ENCODE measurements around the gene WDR33. TPM values are rescaled to one million over a fixed set of nuclear protein-coding genes. Genes with fewer than 3 reads are reported as not detected.

WDR33 gene
- total and polyA plus RNA-seq, 9 of the 15 experiments (the other 6 are each of a cell fraction or from before 2014, with no cell fraction given) = 24.2 to 57.4 (median 38.4) TPM

GRCh38 chr2:127685410-127686080 is 125.4 kb downstream of the WDR33 start (continued):
- TF ChIP-seq BRD4 (IDR thresholded peaks at IDR 0.05) = no peak

DNA sequence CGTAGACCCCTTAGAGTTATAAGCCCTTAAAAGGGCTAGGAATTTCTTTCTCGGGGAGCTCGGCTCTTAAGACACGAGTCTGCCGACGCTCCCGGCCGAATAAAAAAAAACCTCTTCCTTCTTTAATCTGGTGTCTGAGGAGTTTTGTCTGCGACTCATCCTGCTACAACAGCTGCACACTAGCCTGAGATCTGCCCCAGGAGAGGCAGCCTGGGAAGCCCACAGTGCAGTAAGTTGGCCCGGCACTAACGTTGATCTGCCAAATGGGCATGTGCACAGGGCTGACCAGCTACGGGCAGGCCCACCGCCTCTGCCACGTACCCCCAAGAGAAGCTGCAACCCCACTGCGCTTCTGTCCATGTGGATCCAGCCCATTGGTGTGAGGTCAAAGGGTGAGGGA is 127.2 kb downstream of the WDR33 start:
- ChIA-PET CTCF (ENCODE audit: low intra/inter-chr PET ratio) (no interaction called here), POLR2A (no interaction called here)
- ATAC-seq = no peak
- Histone ChIP-seq H3K9ac (ENCODE audit: insufficient read depth in 1 of 2, low read depth in 2 of 2, low read length in 2 of 2) (peak overlapping the region in 1 of 2 experiments; percentile 85; a peak in 2 of 4 replicates), H3K79me2 (ENCODE audit: control insufficient read depth, insufficient read depth, low read length) (no peaks in the 10 kb centered on the region), H3K4me1 (replicated peaks in 1 of 2; ENCODE audit: control insufficient read depth in 2 of 2, insufficient read depth in 2 of 2, low read length in 2 of 2) (peaks cover 0 to 11% of the 10 kb centered on the region in 2 experiments; a peak in 3 of 5 replicates), H3K27me3 (ENCODE audit: control insufficient read depth in 2 of 2, insufficient read depth in 2 of 2, low read length in 2 of 2) (peaks cover 20 to 45% of the 10 kb centered on the region in 2 experiments), H3K4me2 (ENCODE audit: insufficient read depth, low read length) (no peak overlapping the region), H3K9me1 (ENCODE audit: control insufficient read depth, insufficient read depth, low read length) (no peaks in the 10 kb centered on the region), H3K27ac (ENCODE audit: extremely low read depth, low read depth, low read length) (no peak overlapping the region), H4K20me1 (replicated peaks; ENCODE audit: control insufficient read depth, insufficient read depth, low read length) (no peaks in the 10 kb centered on the region), H3K36me3 (ENCODE audit: control insufficient read depth, insufficient read depth, low read length) (no peaks in the 10 kb centered on the region), H3K4me3 (no peak overlapping the region), H2AFZ (ENCODE audit: low read depth, low read length) (peak overlapping the region; percentile 63; the same call in 1 of the 2 replicates), H3K9me3 (replicated peaks; ENCODE audit: control insufficient read depth, insufficient read depth, low read depth, low read length) (peaks cover 4% of the 10 kb centered on the region; the same call in 1 of the 2 replicates)
- FAIRE-seq = peak; percentile 46
- peak in 1 of 4 experiments; percentile 5 for DNase-seq (ENCODE audit: extremely low read depth in 1 of 4, low spot score in 3 of 4)
- BruUV-seq (replicated peaks) = no TSS peak
- intact Hi-C loops (cut with micrococcal nuclease) (no loop called here), in situ Hi-C loops (cut with MboI) (no loop called here)
- 13% methylated on average over 15 of the region's 15 CpGs for WGBS (ENCODE audit: insufficient coverage, low coverage, missing lambda C conversion rate)
- TF ChIP-seq, protein P1, sequence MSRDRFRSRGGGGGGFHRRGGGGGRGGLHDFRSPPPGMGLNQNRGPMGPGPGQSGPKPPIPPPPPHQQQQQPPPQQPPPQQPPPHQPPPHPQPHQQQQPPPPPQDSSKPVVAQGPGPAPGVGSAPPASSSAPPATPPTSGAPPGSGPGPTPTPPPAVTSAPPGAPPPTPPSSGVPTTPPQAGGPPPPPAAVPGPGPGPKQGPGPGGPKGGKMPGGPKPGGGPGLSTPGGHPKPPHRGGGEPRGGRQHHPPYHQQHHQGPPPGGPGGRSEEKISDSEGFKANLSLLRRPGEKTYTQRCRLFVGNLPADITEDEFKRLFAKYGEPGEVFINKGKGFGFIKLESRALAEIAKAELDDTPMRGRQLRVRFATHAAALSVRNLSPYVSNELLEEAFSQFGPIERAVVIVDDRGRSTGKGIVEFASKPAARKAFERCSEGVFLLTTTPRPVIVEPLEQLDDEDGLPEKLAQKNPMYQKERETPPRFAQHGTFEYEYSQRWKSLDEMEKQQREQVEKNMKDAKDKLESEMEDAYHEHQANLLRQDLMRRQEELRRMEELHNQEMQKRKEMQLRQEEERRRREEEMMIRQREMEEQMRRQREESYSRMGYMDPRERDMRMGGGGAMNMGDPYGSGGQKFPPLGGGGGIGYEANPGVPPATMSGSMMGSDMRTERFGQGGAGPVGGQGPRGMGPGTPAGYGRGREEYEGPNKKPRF (IDR thresholded peaks at IDR 0.05; ENCODE audit: low read depth, low read length) = no peak
- TF ChIP-seq MYNN (IDR thresholded peaks at IDR 0.05) (no peak), MYNN (CRISPR knock-in tag; IDR thresholded peaks at IDR 0.05) (no peak), NBN (IDR thresholded peaks at IDR 0.05; ENCODE audit: low read depth) (no peak), MBD2 (IDR thresholded peaks at IDR 0.05; ENCODE audit: borderline replicate concordance, low read depth) (no peak), DLX4 (CRISPR knock-in tag; IDR thresholded peaks at IDR 0.05) (no peak), TBL1XR1 (IDR thresholded peaks at IDR 0.05; ENCODE audit: low read length in 2 of 2) (no peak), ZNF57 (CRISPR knock-in tag; IDR thresholded peaks at IDR 0.05) (no peak)
- TF ChIP-seq, protein P2, sequence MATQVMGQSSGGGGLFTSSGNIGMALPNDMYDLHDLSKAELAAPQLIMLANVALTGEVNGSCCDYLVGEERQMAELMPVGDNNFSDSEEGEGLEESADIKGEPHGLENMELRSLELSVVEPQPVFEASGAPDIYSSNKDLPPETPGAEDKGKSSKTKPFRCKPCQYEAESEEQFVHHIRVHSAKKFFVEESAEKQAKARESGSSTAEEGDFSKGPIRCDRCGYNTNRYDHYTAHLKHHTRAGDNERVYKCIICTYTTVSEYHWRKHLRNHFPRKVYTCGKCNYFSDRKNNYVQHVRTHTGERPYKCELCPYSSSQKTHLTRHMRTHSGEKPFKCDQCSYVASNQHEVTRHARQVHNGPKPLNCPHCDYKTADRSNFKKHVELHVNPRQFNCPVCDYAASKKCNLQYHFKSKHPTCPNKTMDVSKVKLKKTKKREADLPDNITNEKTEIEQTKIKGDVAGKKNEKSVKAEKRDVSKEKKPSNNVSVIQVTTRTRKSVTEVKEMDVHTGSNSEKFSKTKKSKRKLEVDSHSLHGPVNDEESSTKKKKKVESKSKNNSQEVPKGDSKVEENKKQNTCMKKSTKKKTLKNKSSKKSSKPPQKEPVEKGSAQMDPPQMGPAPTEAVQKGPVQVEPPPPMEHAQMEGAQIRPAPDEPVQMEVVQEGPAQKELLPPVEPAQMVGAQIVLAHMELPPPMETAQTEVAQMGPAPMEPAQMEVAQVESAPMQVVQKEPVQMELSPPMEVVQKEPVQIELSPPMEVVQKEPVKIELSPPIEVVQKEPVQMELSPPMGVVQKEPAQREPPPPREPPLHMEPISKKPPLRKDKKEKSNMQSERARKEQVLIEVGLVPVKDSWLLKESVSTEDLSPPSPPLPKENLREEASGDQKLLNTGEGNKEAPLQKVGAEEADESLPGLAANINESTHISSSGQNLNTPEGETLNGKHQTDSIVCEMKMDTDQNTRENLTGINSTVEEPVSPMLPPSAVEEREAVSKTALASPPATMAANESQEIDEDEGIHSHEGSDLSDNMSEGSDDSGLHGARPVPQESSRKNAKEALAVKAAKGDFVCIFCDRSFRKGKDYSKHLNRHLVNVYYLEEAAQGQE (IDR thresholded peaks at IDR 0.05; ENCODE audit: borderline replicate concordance) = no peak
- TF ChIP-seq, protein P2 (CRISPR knock-in tag; IDR thresholded peaks at IDR 0.05; ENCODE audit: low read depth) = no peak
